Measurements from ENCODE around the gene WDFY2. TPM values are rescaled to one million over a fixed set of nuclear protein-coding genes. Genes with fewer than 3 reads are reported as not detected.

Gene WDFY2
- total RNA-seq, 4 donors from 2014 or later = 12.9 to 23.2 (median 17.1) TPM

DNA sequence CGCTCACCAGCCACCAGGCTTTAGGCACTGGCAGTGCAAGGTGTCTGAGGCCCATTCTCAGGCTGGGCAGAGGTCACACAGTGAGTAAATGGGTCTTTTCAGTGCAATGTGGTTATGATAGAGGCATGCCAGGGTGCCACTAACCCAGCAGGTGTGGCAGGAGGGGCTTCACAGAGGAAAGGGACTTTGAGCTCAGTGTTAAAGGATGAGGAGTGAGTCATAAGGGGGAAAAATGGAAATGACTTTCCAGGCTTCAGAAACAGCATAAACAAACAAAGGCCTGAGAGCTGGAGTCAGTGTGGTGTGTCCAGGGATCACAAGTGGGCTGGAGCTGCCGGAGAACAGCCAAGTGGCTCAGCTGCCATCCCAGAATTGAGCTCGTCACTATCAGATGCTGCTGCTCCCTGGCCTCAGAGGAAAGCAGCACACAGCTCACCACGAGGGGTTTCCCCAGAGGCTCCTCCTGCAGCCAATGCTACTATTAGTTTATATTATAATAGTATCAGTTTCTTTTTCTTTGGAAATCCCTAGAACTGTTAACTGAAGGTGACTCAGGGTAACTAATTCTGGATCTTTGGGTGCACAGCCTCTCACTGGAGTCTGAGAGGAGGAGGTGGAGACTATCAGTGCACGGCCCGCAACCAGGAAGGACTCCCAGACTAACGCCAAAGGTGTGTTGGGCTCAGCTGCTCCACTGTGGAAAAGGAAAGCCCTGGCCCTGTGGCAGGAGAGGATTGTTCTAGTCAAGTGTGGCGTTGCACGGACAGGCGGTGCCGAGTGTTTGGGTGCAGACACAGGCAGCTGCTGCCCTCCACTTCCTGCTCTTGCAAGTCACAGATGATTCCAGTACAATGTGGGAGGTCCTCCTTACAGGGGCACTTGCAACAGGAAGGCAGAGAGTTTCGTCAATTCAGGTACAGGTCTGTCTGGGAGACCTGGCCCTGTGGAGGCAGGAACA is 180.2 kb downstream of the WDFY2 start:
- H3K27me3 ChIP-seq = no peaks in the 10 kb centered on the region
- H3K4me1 ChIP-seq = peaks cover 0 to 37% (median 10%) of the 10 kb centered on the region in 4 donors
- H3K36me3 ChIP-seq = peaks cover 0 to 52% (median 5%) of the 10 kb centered on the region in 3 donors
- peak overlapping the region; percentile 43 to 87 (median 72) for H3K27ac ChIP-seq
- TF ChIP-seq POLR2A (IDR thresholded peaks at IDR 0.05) (no peak), EP300 (IDR thresholded peaks at IDR 0.05) (peak; percentile 25 to 73)
- WGBS, 2 donors = 52 to 62% methylated on average over 12 of the region's 12 CpGs
- H3K9me3 ChIP-seq = no peaks in the 10 kb centered on the region
- DNase-seq (ENCODE audit: low spot score in 2 of 2) = peak; percentile 59 to 81
- H3K4me3 ChIP-seq = no peak overlapping the region

DNA sequence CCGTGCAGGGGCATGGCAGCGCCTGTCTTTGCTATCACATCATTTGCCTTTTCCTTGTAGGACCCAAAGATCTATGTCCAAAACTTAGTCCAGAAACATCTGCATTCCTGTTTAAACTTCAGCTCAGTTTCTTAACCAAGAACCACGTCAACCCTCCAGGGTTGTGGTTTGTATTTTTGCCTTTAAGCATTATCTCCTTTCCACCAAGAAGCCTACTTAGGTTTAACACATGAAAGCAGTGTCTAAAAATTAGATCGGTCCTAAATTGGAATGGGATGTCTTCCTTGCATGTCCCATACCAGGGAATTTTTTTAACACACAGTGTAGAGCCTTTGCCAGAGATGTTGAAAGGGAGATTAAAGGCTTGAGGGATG is 180.9 kb downstream of the WDFY2 start:
- 74 to 80% methylated on average over 4 of the region's 4 CpGs for WGBS, 2 donors
- Histone ChIP-seq H3K27me3 (no peaks in the 10 kb centered on the region), H3K27ac (peak overlapping the region in 3 of 4 donors; percentile 63 to 87 (median 82)), H3K4me3 (no peak overlapping the region), H3K9me3 (no peaks in the 10 kb centered on the region), H3K4me1 (peaks cover 0 to 44% (median 12%) of the 10 kb centered on the region in 4 donors), H3K36me3 (peaks cover 0 to 45% (median 5%) of the 10 kb centered on the region in 3 donors)
- TF ChIP-seq EP300 (IDR thresholded peaks at IDR 0.05) = no peak
- no peak for TF ChIP-seq POLR2A (IDR thresholded peaks at IDR 0.05)
- TF ChIP-seq, protein P1, sequence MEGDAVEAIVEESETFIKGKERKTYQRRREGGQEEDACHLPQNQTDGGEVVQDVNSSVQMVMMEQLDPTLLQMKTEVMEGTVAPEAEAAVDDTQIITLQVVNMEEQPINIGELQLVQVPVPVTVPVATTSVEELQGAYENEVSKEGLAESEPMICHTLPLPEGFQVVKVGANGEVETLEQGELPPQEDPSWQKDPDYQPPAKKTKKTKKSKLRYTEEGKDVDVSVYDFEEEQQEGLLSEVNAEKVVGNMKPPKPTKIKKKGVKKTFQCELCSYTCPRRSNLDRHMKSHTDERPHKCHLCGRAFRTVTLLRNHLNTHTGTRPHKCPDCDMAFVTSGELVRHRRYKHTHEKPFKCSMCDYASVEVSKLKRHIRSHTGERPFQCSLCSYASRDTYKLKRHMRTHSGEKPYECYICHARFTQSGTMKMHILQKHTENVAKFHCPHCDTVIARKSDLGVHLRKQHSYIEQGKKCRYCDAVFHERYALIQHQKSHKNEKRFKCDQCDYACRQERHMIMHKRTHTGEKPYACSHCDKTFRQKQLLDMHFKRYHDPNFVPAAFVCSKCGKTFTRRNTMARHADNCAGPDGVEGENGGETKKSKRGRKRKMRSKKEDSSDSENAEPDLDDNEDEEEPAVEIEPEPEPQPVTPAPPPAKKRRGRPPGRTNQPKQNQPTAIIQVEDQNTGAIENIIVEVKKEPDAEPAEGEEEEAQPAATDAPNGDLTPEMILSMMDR (IDR thresholded peaks at IDR 0.05) = no peak
- no peak for DNase-seq (ENCODE audit: low spot score in 2 of 2)

DNA sequence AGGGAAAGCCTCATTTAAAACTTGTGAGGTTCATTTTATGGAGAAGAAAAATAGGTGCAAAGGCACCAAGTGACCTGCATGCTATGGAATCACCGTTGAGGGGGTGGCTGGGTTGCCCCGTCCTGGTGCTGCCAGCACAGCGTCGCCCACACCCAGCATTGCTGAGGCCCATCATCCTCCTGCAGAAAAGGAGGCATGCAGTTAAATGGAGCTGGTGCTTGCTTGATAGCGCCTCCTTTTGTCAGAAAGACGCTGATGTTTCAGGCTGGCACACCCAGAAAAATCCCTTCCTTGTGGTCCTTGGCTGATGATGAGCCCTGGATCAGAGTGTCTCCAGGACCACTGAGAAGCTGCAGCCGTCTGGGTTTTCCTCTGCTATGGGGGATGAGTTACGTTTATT is 182.8 kb downstream of the WDFY2 start:
- H3K36me3 ChIP-seq = peaks cover 0 to 46% (median 5%) of the 10 kb centered on the region in 3 donors
- 75 to 79% methylated on average over 8 of the region's 8 CpGs for WGBS, 2 donors
- H3K9me3 ChIP-seq = no peaks in the 10 kb centered on the region
- TF ChIP-seq POLR2A (IDR thresholded peaks at IDR 0.05) (no peak), EP300 (IDR thresholded peaks at IDR 0.05) (no peak)
- TF ChIP-seq, protein P1 (IDR thresholded peaks at IDR 0.05) = no peak
- H3K27me3 ChIP-seq = no peaks in the 10 kb centered on the region
- no peak for DNase-seq (ENCODE audit: low spot score in 2 of 2)
- H3K4me3 ChIP-seq = no peak overlapping the region
- peak overlapping the region in 2 of 4 donors; percentile 8 to 87 for H3K27ac ChIP-seq
- peaks cover 0 to 58% (median 23%) of the 10 kb centered on the region in 4 donors for H3K4me1 ChIP-seq

DNA sequence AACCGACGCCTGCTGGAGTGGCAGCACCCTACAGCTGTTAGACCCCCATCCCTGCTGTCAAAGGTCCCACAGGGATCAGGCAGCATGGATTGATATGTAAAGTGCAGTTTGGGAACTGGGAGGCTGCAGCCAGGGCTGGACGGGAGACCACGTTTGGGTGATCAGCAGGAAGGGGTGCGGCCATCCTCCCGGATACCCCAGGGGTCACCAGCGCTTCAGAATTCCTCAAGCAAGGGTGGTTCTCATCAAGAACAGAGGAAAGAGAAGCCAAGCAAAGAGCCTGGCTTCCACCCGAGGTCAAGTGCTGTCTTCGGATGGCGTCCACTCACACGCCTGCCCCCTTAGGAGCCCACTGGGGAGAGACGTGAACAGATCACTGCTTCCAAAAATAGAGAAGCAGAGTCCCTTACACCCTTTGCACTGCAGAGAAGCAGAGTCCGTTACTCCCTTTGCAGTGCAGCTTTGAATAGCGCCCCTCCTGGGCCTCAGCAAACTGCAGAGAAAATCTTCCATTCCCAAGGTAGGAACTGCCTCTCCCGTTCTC is 184.2 kb downstream of the WDFY2 start:
- Histone ChIP-seq H3K9me3 (no peaks in the 10 kb centered on the region), H3K27ac (peak overlapping the region; percentile 79 to 96 (median 85)), H3K4me3 (no peak overlapping the region), H3K27me3 (no peaks in the 10 kb centered on the region), H3K4me1 (peaks cover 0 to 57% (median 23%) of the 10 kb centered on the region in 4 donors), H3K36me3 (peaks cover 0 to 55% (median 0%) of the 10 kb centered on the region in 3 donors)
- no peak for TF ChIP-seq POLR2A (IDR thresholded peaks at IDR 0.05)
- DNase-seq (ENCODE audit: low spot score in 2 of 2) = no peak
- 57 to 67% methylated on average over 11 to 13 of the region's 15 CpGs for WGBS, 2 donors

DNA sequence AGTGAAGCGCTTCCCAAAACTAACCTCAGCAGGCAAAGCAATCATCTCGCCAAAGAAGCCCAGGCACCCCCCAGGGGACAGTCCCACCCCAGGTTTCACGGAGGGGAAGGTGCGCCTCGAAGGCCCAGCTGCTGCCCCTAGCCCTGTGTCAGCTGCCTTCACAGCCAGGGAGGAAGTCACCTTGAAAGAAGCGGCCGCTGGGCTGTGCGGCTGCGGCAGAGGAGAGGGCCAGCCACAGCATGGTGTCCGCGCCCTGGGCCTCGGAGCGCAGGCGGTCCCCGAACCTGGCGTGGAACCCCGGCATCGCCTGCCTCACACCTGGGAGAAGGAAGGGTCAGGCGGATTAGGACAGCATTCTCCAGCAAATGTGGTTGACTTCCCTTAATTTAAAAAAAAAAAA is 184.7 kb downstream of the WDFY2 start:
- no peak for DNase-seq (ENCODE audit: low spot score in 2 of 2)
- Histone ChIP-seq H3K4me1 (peaks cover 0 to 52% (median 22%) of the 10 kb centered on the region in 4 donors), H3K27me3 (no peaks in the 10 kb centered on the region), H3K9me3 (no peaks in the 10 kb centered on the region), H3K27ac (peak overlapping the region; percentile 79 to 96 (median 85)), H3K36me3 (peaks cover 0 to 60% (median 0%) of the 10 kb centered on the region in 3 donors), H3K4me3 (no peak overlapping the region)
- TF ChIP-seq EP300 (IDR thresholded peaks at IDR 0.05) = no peak
- TF ChIP-seq, protein P1 (IDR thresholded peaks at IDR 0.05) = no peak
- no peak for TF ChIP-seq POLR2A (IDR thresholded peaks at IDR 0.05)
- WGBS, 2 donors = 90 to 91% methylated on average over 16 to 19 of the region's 19 CpGs

Measured in tibial nerve (tissue), 4 donors.